ENCODE results near the gene HAUS7.

Gene HAUS7

DNA sequence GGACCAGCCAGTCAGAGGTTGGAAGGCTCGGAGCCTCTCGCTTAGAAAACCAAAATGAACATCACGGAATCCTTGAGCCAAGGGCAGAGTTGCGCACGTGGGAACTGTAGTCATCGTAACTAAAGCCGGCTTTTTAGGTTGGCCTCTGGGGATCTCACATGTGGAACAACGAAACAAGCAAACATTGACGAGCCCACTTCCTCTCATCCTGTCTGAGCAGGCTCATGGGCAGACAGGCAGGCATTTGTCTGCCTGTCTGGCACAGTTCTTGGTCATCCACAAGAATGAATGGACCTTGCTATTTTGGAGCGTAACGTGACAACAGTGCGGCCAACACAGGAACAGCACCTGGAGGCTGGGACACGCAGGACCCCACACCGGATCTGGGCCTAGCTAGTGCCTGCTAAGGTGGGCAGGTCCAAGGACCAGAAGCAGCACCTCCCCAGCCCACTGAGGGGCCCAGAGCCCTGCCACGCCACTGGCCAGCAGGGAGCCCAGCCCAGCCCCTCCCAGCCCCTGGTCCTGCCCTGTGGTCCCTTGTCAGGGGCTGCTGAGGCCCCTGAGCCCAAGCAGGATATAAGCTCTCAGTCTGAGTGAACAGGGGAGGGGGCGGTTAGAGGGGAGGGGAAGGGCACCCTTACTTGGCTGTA, 15.3 kb downstream of the HAUS7 start:
- DNase-seq, result no peak

DNA sequence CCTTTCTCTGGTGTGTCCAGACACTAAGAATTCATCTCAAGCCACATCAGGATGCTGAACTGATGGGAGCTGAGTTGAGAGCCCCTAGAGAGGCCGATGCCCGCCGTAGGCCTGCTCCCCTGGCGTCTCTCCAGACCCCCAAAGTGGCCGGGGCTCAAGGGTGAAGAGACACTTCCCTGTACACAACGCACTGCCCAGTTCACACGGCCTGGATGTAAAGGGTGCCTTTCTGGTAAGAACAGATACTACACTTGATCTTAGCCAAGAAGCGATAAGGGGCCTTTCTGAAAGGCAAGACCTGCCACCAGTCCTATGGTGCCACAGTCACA, 19.5 kb downstream of the HAUS7 start:
- no peak for DNase-seq

GRCh38 chrX:153450114-153450948, 20.0 kb downstream of the HAUS7 start:
- no peak for DNase-seq

GRCh38 chrX:153449368-153450113, 20.8 kb downstream of the HAUS7 start:
- no peak for DNase-seq

- DNase-seq, result no peak
Measured at GRCh38 chrX:153448556-153449367, 21.6 kb downstream of the HAUS7 start.

DNA sequence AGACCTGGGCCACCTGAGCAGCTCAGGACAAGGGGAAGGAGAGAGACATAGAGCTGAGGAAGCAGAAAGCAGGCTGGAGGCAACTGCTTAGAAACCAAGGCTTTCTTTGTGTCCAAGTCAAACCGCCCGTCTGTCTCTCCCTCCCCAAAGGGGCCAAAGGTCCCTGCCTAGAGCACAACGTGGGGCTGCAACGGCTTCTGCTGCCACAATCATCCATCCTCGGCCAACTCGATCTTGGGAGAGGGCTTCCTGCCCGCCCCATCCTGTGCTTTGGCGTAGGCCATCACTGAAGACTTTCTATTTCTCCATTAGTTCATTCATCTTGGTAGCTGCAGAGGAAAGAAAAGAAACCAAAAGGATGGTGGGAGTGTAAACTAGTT, 22.8 kb downstream of the HAUS7 start:
- DNase-seq, result no peak

GRCh38 chrX:153446950-153447580, 23.3 kb downstream of the HAUS7 start:
- no peak for DNase-seq

- no peak for DNase-seq
Measured at GRCh38 chrX:153446636-153446936, 23.8 kb downstream of the HAUS7 start.

DNA sequence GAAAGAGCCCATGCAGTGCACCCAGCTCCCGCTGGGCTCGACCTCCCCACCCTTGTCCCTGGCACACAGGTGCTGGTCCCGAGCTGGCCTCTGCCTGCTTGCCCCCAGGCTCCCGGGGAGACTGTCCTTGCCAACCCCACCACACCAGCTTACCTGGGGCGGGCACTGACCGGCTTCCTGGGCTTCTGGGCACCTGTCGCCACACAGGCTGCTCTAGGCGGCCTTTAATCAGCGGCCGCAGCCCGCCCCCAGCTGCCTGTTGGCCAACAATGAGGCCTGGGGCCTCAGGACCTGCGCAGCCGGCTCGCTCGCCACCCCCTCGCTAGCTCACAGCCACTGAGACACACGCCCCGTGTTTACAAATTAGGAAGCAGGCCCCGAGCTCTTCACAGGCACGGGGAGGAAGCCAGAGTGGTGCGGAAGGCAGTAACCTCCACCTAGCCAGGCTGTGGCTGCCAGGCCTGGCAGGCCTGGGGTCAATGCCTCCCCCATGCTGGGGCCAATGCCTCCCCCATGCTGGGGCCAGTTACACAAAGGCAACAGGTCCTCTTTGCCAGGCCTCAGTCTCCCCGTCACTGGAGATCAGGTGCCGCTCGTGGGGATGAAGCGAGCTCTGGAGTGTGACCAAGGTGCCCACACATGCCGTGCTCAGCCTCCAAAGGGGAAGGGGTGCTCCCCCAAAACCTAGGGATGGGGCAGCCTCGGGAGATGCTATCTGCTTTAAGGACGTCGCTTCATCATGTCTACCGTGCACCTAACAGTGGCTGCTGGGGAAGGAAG, 24.3 kb downstream of the HAUS7 start, which contains the start of gene TREX2:
Gene TREX2, minus strand, starts transcription at position 201 of the 780 bp plus-strand sequence. CDS start 626 bp downstream, outside the sequence.
- DNase-seq, result no peak

DNA sequence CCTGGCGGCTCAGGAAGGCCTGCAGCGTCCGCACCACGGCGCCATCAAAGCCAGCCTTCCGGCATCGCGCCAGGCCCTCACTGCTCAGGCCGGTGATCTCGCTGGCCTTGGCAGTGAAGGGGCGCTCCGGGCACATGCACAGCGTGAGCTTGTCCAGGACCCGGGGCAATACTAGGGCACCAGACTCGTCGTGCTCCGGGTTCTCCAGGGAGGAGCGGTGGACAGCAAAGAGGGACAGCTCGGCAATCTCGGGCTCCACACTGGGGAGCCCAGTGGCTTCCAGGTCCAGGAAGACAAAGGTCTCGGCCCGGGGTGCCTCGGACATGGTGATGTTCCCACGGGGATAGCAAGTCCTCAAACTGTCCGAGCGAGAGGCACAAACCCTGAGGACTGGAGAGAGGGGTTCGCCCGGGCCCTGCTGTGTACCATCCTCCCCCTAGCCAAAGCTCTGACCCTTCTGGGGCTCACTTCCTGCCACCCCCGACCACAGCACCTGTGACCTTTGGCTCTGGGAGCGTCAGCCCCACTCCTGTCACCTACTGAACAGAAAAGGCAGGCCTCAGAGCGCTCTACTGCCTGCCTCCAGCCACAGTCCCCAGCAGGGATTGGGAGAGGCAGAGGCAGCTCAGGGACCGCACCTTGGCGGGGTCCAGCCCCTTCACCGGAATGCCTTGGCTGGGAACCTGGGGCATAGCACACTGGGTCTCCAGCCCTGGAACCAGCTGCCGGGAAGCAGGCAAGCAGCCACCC, 25.1 kb downstream of the HAUS7 start:
- no peak for DNase-seq

- no peak for DNase-seq
Measured at GRCh38 chrX:153444333-153445011, 25.9 kb downstream of the HAUS7 start.

GRCh38 chrX:153443476-153444332, 26.7 kb downstream of the HAUS7 start:
- DNase-seq, result no peak

- DNase-seq, result no peak
Measured at GRCh38 chrX:153442463-153442862, 27.9 kb downstream of the HAUS7 start.

- no peak for DNase-seq
Measured at GRCh38 chrX:153441981-153442380, 28.4 kb downstream of the HAUS7 start.

- DNase-seq, result no peak
Measured at GRCh38 chrX:153441296-153441695, 29.1 kb downstream of the HAUS7 start.

DNA sequence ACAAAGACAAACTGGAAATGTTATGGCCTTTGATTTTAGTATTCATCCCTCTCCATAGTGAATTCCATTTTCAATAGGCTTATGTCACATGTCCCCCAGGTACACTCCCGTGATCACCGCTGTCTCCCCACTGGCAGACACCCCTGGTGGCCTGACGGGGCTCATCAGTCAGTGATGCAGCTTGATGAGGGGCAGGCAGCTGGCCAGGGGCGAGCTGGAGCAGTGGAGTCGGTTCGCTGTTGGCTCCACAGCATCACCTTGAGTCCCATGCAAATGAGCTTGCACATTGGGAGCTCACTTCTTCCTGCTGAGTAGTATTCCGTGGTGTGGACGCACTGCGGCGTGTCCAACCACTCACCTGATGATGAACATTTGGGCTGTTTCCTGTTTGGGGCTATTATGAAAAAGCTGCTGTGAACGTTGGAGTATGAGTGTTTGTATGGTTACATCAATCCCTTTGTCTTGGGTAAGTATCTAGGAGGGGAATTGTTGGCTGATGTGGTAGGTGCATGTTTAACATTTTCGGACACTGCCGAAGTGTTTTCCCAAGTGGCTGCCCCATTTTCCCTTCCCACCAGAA, 29.7 kb downstream of the HAUS7 start:
- no peak for DNase-seq

GRCh38 chrX:153439977-153440376, 30.4 kb downstream of the HAUS7 start:
- DNase-seq, result no peak

DNA sequence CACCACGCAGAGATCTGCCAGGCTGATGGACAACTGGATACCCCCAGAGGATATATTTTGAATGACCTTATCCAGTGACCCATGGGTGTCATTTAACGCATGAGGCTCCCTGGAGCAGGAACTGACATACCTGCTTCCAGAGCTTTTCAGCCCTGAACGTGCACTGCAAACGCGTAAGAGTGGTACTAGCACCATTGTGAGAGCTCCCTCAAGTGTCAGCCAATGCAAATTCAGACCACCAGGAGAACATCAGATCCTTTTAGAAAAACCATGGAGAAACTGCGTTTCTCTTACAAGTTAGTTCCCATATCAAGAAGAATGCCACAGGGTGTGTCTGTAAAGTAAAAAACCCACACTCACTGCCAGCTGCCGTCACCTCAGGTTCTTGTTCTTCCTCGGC, 31.8 kb downstream of the HAUS7 start:
- DNase-seq, result peak; percentile 4

- no peak for DNase-seq
Measured at GRCh38 chrX:153435845-153436244, 34.5 kb downstream of the HAUS7 start.

Measured in midbrain (tissue), 1 donor.